GM18519 (cell line): ENCODE data around the gene E2F3.
"Not testable (repeated sequence)": the region's sequence is repeated elsewhere in the genome, so short reads cannot be mapped to it uniquely, and the experiment has no call there.

Experiments
- ATAC-seq: cut with Tn5 transposase; IDR thresholded peaks from one replicate; pipeline ENCODE4 v1.9.1; 2021; ENCODE audit warnings: mild to moderate bottlenecking, moderate library complexity; ENCODE audit not compliant: unreplicated experiment, low FRiP score

E2F3 gene

GRCh38 chr6:20459682-20460081, 58.0 kb downstream of the E2F3 start:
- no peak for ATAC-seq

- no peak for ATAC-seq
Observed at GRCh38 chr6:20461576-20461975, 59.9 kb downstream of the E2F3 start.

GRCh38 chr6:20463396-20463795, 61.7 kb downstream of the E2F3 start:
- ATAC-seq: no peak

DNA sequence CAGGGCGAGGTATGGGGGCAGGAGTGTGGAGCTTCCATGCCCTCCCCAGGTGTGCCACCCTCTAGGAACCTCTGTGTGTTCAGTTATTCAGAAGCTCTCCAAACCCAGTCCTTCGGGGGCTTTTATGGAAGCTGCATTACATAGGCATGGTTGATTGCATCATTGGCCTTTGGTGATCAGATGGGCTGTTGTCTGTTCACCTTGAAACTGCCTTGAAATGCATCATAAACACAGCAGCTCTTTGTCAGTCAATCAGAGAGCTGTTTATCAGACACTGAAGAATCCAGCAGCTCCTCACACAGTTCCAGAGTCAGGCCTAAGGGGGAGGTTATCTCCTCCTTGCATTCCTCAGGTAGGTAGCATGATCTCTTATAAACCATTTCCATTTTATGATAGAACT, 62.4 kb downstream of the E2F3 start:
- no peak for ATAC-seq

DNA sequence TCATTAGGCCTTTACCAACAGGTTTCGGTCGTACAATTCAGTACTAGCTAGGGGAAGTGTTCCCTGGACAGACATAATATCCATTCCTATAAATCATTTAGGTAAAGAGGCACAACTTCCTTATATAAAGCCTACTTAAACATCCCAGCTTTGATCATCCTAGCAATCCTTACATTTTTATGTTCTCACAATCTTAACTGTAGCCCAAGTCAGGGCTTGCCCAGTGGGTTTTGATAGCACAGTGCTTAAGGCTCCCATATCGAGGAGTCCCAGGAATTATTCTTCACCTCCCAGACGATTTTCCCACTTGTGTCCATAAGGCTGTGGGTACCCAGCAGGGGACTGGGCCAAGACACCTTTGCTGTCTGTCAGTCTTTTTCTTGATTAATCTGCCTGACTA, 63.2 kb downstream of the E2F3 start:
- no peak for ATAC-seq

GRCh38 chr6:20465616-20466015, 63.9 kb downstream of the E2F3 start:
- not testable (repeated sequence) for ATAC-seq

DNA sequence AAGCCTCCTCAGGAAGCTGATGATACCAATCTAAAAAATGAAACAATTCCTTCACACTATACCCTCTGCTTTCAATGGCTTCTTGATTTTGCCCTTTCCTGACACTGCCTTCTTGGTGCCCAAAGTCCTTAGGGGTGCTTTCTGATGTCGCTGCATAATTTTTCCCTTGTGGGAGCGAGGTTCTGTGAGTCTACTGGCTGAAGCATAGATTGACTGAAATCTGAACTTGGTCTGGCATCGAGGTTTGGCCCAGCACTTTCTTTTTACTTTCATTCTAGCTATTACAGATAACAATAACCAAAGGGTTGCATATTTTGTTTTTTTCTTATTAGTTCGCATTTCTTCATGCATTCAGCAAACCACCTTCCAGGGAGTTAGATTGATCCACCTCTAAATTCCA, 65.8 kb downstream of the E2F3 start:
- peak; percentile 70 for ATAC-seq

GRCh38 chr6:20468209-20468608, 66.5 kb downstream of the E2F3 start:
- ATAC-seq: no peak

- ATAC-seq: no peak
Observed at GRCh38 chr6:20472748-20473147, 71.1 kb downstream of the E2F3 start.

DNA sequence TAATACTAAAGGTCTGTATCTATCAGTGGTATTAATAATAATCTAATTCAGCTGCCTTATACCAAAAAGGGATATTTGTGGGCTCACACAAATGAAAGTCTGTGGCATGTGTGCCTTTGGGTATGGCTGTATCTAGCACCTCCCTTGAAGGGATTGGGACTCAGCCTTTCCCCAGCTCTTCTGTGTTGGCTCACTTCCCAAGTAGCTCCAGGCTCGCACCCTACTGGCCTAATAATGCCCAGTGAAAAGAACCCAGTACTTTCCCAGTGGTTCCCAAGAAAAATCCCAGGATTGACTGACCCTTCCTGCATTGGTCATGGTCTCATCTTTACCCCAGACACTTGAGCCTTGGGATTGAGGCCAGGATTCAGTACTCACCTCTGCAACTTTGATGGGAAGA, 71.8 kb downstream of the E2F3 start:
- ATAC-seq: no peak

GRCh38 chr6:20474874-20475542, 73.3 kb downstream of the E2F3 start:
- ATAC-seq: no peak

DNA sequence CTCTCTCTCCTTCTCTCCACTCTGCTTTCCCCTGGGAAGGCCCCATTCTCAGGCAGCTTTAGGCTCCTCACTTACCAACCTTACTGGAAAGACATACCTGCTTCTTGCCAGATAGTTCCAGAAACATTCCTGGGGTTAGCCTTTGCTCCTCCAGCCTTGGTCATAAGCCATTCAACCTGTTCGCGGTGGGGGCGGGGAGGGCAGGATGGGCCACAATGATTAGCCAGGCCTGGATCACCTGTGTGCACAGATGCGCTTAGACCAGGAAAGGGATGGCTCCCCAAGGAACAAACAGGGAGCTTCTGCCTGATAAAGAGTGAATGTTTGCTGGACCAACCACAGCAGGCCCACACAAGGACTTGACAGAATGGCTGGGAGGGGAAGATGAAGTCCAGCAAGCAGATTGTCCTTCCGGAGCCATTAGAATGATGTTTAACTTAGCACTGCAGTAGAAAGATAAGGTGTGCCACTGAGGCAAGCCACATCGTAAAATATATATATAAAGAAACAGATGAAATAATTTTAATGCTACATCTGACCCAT, 74.9 kb downstream of the E2F3 start:
- no peak for ATAC-seq

- no peak for ATAC-seq
Observed at GRCh38 chr6:20477485-20477884, 75.8 kb downstream of the E2F3 start.

DNA sequence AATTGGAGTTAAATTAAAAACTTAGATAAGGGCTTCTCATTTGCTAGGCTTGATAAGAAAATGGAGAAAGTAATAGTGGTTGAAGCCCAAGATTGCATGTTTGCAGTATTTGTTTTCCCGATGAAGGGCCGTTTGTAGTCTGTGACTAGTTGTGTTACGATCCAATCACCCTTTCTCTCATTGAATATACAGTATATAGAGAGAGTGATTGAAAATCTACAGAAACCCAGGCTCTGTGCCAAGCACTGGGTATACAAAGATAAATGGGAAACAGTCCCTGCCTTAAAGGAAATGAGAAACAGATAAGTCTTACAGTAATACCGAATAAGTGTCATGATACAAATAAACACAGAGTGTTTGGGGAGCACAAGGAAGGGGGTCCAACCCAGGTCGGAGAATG, 77.4 kb downstream of the E2F3 start:
- ATAC-seq: no peak

DNA sequence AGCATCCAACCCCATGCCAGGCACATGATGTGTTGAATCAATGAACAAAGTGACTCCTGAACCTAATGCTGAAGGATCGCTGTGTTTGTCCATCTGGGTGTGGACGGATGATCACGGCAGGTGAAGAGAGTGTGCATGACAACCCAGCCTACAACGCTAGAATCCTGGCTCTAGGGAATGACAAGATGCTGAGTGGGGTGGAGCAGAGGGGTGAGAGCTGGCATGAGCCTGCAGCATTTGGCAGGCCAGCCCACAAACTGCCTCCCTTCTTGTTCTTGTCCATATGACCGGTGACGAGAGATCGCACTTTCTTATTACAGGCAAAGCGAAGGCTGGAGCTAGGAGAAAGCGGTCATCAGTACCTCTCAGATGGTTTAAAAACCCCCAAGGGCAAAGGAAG, 77.8 kb downstream of the E2F3 start:
- no peak for ATAC-seq

DNA sequence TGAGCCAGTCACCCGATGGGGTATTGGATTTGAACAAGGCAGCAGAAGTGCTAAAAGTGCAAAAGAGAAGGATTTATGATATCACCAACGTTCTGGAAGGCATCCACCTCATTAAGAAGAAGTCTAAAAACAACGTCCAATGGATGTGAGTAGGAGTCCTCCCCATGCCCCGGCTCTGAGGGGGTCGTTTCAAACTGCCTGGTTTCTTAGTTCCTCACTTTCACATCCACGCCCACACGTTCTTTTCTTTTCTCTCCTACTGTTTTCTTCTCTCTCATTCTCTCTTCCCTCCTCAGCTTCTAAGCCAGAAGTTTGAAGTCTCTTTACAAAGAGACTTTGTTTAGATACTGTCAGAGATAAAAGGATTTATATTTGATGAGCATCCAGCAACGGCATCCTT, 79.6 kb downstream of the E2F3 start:
- no peak for ATAC-seq

DNA sequence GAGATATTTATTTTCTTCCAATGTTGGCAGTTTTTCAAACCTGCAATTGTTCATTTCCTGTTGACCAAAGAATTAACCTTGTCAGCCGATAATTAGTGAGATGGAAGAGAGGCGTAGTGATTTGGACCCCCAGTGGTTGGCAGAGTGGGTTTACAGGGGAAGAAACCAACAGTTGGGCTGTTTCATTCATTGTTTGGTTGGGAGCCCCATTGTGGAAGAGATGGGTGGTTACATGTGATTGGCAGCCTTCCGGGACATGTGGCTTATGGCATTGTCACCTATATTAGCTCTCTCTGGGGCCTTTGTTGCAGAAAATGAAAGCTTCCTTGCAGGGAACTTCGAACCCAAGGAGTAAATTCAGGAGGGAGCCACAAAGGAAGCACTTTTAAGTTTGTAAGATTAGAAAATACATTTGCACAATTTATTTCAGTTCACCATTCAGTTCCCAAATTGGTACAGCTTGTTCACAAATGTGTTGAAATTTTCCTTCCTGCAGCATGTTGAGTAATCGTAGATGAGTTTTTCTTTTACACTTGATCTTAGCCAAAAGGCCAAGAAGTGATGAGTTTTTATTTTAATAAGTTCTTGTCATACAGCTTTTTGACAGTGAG, 82.3 kb downstream of the E2F3 start:
- no peak for ATAC-seq

GRCh38 chr6:20486641-20487040, 85.0 kb downstream of the E2F3 start:
- no peak for ATAC-seq

GRCh38 chr6:20487669-20488375, 86.1 kb downstream of the E2F3 start:
- no peak for ATAC-seq

GRCh38 chr6:20490591-20490990, 88.9 kb downstream of the E2F3 start:
- ATAC-seq: no peak

DNA sequence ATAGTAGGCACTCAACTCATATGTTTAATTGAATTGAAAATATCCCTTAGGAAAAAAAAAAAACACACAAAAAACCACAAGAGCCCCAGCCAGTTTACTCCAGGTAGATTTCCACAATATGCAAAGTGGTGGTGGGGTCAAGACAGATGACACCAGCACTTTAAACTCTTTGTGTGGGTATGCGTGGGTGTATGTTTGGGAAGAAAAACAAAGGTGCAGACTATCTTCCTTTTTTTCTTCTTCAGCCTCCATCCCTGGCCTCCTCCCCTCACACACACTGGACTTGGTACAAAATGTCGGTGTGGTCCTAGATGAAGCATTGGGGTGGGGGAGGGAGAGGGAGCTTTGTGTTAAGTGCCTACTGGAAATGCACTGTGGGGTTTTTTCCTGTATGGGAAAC, 90.4 kb downstream of the E2F3 start:
- ATAC-seq: no peak
